Measurements from ENCODE around the gene PCDHAC1. TPM values are rescaled to one million over a fixed set of nuclear protein-coding genes. Genes with fewer than 3 reads are reported as not detected.

The PCDHAC1 gene
- total RNA-seq, 2 experiments from 2014 or later = not detected

DNA sequence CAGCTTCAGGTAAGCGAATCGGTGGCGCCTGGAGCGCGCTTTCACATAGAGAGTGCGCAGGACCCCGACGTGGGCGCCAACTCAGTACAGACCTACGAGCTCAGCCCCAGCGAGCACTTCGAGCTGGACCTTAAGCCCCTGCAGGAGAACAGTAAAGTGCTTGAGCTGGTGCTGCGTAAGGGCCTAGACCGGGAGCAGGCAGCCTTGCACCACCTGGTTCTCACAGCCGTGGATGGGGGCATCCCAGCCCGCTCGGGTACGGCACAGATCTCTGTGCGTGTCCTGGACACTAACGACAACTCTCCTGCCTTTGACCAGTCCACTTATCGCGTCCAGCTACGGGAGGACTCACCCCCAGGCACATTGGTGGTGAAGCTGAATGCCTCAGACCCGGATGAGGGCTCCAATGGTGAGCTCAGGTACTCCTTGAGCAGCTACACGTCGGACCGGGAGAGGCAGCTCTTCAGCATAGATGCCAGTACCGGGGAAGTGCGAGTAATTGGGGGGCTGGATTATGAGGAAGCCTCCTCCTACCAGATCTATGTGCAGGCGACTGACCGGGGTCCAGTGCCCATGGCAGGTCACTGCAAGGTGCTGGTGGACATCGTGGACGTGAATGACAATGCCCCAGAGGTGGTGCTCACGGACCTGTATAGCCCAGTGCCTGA lies 41.3 kb downstream of the PCDHAC1 start:
- ChIA-PET CTCF (no interaction called here), POLR2A (no interaction called here)

DNA sequence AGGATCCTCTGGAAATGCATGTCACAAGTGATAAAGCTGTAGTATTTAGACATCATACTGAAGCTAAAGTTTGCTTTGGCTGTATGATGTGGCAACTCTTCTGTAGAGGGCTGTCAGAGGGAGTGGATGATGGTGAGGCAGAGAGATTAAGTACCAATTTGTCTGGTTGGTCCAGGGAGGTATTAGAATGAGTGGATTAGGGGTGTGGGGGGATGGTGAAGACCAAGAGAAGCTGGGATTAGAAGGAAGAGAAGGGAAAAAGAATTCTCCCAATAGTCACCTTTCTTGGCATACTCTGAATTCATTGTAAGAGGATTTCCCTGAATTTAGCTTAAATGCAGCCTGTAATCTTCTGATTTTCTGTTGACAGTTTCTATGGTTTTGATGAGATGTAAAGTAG lies 43.8 kb downstream of the PCDHAC1 start:
- ChIA-PET POLR2A (no interaction called here), CTCF (no interaction called here)

DNA sequence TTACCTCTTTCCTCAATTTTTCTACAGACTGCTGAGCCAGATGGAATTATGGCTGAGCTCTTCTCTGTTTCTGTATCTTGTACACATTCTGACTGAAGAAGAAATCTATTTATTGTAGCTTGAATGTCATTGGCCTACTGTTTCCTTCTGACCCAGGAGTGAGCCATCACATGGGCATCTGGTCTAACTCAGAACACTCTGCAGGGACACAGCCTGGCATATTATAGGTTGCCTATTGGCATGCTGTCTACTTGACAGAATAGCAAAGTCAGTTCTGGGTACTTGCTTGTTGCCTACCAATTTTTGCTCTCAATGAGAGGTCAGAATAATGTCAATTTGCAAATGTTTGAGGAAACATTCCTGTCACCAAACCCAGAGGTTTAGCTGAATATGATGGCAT lies 47.5 kb downstream of the PCDHAC1 start:
- CTCF ChIA-PET = no interaction called here
- POLR2A ChIA-PET = no interaction called here

DNA sequence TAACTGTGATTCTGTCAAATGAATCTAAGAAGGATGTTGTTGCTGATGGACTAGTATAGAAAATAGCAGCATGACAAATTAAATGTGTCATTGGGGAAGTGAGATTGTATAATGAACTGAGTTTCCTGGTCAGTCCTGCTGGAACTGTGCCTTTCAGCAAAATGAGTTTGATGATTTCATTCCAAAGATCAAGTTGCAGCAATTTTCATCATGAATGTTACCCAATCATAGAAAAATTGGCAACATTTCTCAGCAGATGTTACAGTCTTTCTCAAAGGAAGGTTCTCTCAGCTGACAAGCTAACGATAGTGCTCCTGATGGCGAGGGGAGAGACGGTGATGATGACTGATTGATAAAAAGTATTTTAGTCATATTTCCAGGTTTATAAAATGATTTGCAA lies 50.9 kb downstream of the PCDHAC1 start:
- ChIA-PET POLR2A (no interaction called here), CTCF (no interaction called here)

DNA sequence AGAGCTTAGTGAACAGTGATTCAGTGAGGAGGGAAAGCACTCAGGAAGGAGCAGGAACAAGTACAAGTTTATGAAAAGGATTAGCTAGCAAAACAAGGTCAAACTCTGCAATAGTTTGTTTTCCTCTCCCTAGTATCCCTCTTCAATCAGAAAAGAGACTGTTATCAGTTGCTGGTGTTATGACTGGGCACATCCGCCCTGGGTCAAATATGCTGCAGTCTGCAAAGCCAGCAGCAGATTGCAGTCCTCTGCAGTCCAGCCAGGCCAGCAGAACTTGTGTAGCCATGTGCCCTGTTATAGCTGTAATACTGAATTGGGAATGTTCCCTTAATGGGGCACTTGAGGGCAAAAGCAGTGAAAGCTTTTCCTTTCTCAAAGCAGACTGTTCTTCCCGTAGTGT lies 52.2 kb downstream of the PCDHAC1 start:
- CTCF ChIA-PET = no interaction called here
- POLR2A ChIA-PET = no interaction called here

DNA sequence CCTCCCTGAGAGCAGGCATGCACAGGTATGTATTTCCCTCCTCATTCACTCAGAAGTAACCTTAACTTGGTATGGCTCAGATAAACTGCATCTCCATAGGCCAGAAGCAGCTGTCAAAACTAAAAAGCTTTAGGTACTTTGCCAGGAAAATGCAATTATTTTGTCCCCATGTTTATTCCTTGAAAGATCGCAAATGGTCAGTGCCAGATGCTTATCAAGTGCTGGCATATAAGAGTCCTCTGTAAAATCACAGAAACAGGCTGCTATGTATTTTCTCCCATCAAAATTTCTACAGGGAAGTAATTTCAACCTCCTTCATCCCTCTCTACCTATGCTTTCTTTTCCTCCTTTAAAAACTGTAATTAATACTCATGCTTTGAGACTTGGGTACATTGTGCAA lies 52.9 kb downstream of the PCDHAC1 start:
- ChIA-PET POLR2A (no interaction called here), CTCF (no interaction called here)

Other genes starting within 250 kb of the PCDHAC1 start
- 100 to 1,000 TPM; 100 to 101 TPM for gene HARS1, start 234.9 kb upstream of the PCDHAC1 start, total RNA-seq
- 10 to 100 TPM; 22.6 to 25.8 TPM for gene HARS2, start 234.8 kb upstream of the PCDHAC1 start, total RNA-seq
- gene ZMAT2, start 225.9 kb upstream of the PCDHAC1 start, total RNA-seq = 10 to 100 TPM; 69.5 to 73.0 TPM
- not detected for gene PCDHA1, start 140.2 kb upstream of the PCDHAC1 start, total RNA-seq
- gene PCDHA2, start 131.4 kb upstream of the PCDHAC1 start, total RNA-seq = not detected
- not detected for gene PCDHA3, start 125.2 kb upstream of the PCDHAC1 start, total RNA-seq
- gene PCDHA4, start 119.2 kb upstream of the PCDHAC1 start, total RNA-seq = not detected
- not detected for gene PCDHA5, start 104.7 kb upstream of the PCDHAC1 start, total RNA-seq
- gene PCDHA6, start 98.3 kb upstream of the PCDHAC1 start, total RNA-seq = not detected
- gene PCDHA7, start 92.0 kb upstream of the PCDHAC1 start, total RNA-seq = not detected
- not detected for gene PCDHA8, start 85.1 kb upstream of the PCDHAC1 start, total RNA-seq
- not detected for gene PCDHA9, start 77.9 kb upstream of the PCDHAC1 start, total RNA-seq
- not detected for gene PCDHA10, start 70.4 kb upstream of the PCDHAC1 start, total RNA-seq
- not detected for gene PCDHA11, start 57.3 kb upstream of the PCDHAC1 start, total RNA-seq
- not detected for gene PCDHA12, start 51.0 kb upstream of the PCDHAC1 start, total RNA-seq
- not detected for gene PCDHA13, start 44.2 kb upstream of the PCDHAC1 start, total RNA-seq
- not detected for gene PCDHAC2, start 40.2 kb downstream of the PCDHAC1 start, total RNA-seq
- not detected for gene PCDHB1, start 125.1 kb downstream of the PCDHAC1 start, total RNA-seq
- gene PCDHB2, start 168.3 kb downstream of the PCDHAC1 start, total RNA-seq = not detected
- gene PCDHB3, start 174.2 kb downstream of the PCDHAC1 start, total RNA-seq = not detected
- gene PCDHB4, start 195.5 kb downstream of the PCDHAC1 start, total RNA-seq = not detected
- not detected for gene PCDHB5, start 208.9 kb downstream of the PCDHAC1 start, total RNA-seq
- gene PCDHB6, start 223.8 kb downstream of the PCDHAC1 start, total RNA-seq = not detected
- gene PCDHB7, start 246.3 kb downstream of the PCDHAC1 start, total RNA-seq = not detected